ENCODE results near the gene BAD. TPM values are rescaled to one million over a fixed set of nuclear protein-coding genes. Genes with fewer than 3 reads are reported as not detected.
A peak's percentile ranks its signal among the peaks of the same experiment; 100 is the strongest.

Gene BAD
- total and polyA plus RNA-seq, 10 of the 15 experiments (the other 5 are each of a cell fraction or from before 2014, with no cell fraction given): 1.5 to 67.2 (median 39.6) TPM

DNA sequence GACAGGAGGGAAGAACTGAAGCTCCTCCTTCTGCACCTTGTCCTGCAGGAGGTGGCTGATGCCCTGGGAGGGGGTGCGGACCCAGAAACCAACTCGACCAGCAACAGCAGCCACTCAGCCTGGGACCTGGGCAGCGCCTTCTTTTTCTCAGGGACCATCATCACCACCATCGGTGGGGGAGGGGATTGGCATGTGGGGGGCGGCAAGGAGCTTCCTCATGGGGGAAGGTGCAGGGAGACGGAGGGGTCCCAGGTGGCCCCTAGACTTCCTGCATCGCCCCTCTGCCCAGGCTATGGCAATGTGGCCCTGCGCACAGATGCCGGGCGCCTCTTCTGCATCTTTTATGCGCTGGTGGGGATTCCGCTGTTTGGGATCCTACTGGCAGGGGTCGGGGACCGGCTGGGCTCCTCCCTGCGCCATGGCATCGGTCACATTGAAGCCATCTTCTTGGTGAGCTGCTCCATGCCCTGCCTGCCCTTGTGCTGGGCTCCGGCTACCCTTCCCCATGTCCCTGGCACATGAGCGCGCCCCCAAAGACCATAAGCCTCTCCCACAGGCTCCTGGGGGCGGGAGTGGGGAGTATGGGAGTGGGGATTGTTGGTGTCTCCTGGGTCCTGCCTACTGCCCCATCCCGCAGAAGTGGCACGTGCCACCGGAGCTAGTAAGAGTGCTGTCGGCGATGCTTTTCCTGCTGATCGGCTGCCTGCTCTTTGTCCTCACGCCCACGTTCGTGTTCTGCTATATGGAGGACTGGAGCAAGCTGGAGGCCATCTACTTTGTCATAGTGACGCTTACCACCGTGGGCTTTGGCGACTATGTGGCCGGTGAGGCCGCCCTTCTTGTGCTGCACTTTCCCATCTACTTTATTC, 12.6 kb upstream of the BAD start:
- Histone ChIP-seq H3K4me1 (ENCODE audit: control insufficient read depth, insufficient read depth, low read length) (peaks cover 10% of the 10 kb centered on the region), H3K27me3 (replicated peaks in 1 of 2; ENCODE audit: control insufficient read depth in 2 of 2, insufficient read depth in 2 of 2, low read length in 1 of 2) (peaks cover 20 to 37% of the 10 kb centered on the region in 2 experiments), H3K4me3 (no peak overlapping the region), H3K4me2 (ENCODE audit: control insufficient read depth, insufficient read depth) (no peak overlapping the region), H3K27ac (ENCODE audit: control insufficient read depth, insufficient read depth) (no peak overlapping the region), H3K9me3 (replicated peaks; ENCODE audit: control insufficient read depth, insufficient read depth, low read length) (no peaks in the 10 kb centered on the region), H2AFZ (ENCODE audit: control insufficient read depth, low read depth, low read length) (no peak overlapping the region), H4K20me1 (ENCODE audit: control insufficient read depth, insufficient read depth) (no peaks in the 10 kb centered on the region; the same call in 1 of the 2 replicates), H3K79me2 (ENCODE audit: control insufficient read depth, insufficient read depth, low read length) (no peaks in the 10 kb centered on the region), H3K36me3 (ENCODE audit: control insufficient read depth in 2 of 2, insufficient read depth in 2 of 2, low read length in 1 of 2) (no peaks in the 10 kb centered on the region), H3K9ac (ENCODE audit: control insufficient read depth, insufficient read depth, low read length) (no peak overlapping the region)
- POLR2A ChIA-PET: no interaction called here
- CTCF ChIA-PET: interaction anchor here (0.7 to 1.5 kb wide), 2 partner anchors 58 to 447 kb away, joined by 3 read pairs; partner anchors contain the start of gene RASGRP2
- DNase-seq (ENCODE audit: low read depth, low spot score): no peak
- RAD21 ChIA-PET (ENCODE audit: unreplicated experiment): no interaction called here
- BruUV-seq (replicated peaks): no TSS peak
- TF ChIP-seq BHLHE40 (IDR thresholded peaks at IDR 0.05; ENCODE audit: borderline replicate concordance in 1 of 2, low read depth in 2 of 2, low read length in 1 of 2) (peak in 1 of 2 experiments; percentile 14; a peak in 1 of 4 replicates), EGR1 (IDR thresholded peaks at IDR 0.05; ENCODE audit: borderline replicate concordance in 1 of 2, low read depth in 2 of 2, low read length in 2 of 2) (no peak), PAX5 (IDR thresholded peaks at IDR 0.05; ENCODE audit: borderline replicate concordance, low read depth, low read length) (no peak), HDAC2 (IDR thresholded peaks at IDR 0.05) (no peak), SMAD1 (IDR thresholded peaks at IDR 0.05; ENCODE audit: low read depth, partially characterized antibody) (no peak)
- no peak for FAIRE-seq
- SMC1A ChIA-PET (ENCODE audit: uncharacterized antibody, unreplicated experiment): no interaction called here
- WGBS (ENCODE audit: insufficient coverage, insufficient replicate concordance, low lambda C conversion rate, missing lambda C conversion rate): 18% methylated on average over 33 of the region's 34 CpGs
- intact Hi-C loops (cut with micrococcal nuclease; ENCODE audit: unreplicated experiment): no loop called here
- in situ Hi-C loops (cut with MboI): no loop called here
- no peak for ATAC-seq

GRCh38 chr11:64296236-64296635, 11.8 kb upstream of the BAD start:
- no peak overlapping the region for H3K4me2 ChIP-seq (ENCODE audit: control insufficient read depth, insufficient read depth)
- TF ChIP-seq SPI1 (IDR thresholded peaks at IDR 0.05; ENCODE audit: borderline replicate concordance, insufficient read depth, low read depth, low read length) (no peak), ASH2L (IDR thresholded peaks at IDR 0.05; ENCODE audit: borderline replicate concordance, low read depth) (no peak), ZNF592 (IDR thresholded peaks at IDR 0.05) (no peak), CBX5 (IDR thresholded peaks at IDR 0.05; ENCODE audit: low read depth) (no peak), SMARCA5 (IDR thresholded peaks at IDR 0.05) (no peak)

More at GRCh38 chr11:64296236-64296635, 11.8 kb upstream of the BAD start:
- intact Hi-C loops (cut with micrococcal nuclease; ENCODE audit: unreplicated experiment): no loop called here
- H2AFZ ChIP-seq (ENCODE audit: control insufficient read depth, low read depth, low read length): no peak overlapping the region
- ChIA-PET POLR2A (no interaction called here), SMC1A (ENCODE audit: uncharacterized antibody, unreplicated experiment) (no interaction called here), RAD21 (ENCODE audit: unreplicated experiment) (no interaction called here), CTCF (interaction anchor here (0.7 kb wide), 1 partner anchor 448 kb away, joined by 3 read pairs; the partner anchor contains the start of gene RASGRP2)
- FAIRE-seq (no peak), DNase-seq (ENCODE audit: low read depth, low spot score) (no peak), ATAC-seq (no peak)
- 0% methylated on average over 1 of the region's 1 CpG for WGBS (ENCODE audit: insufficient coverage, insufficient replicate concordance, low lambda C conversion rate, missing lambda C conversion rate)
- in situ Hi-C loops (cut with MboI): no loop called here
- no peaks in the 10 kb centered on the region; the same call in 1 of the 2 replicates for H4K20me1 ChIP-seq (ENCODE audit: control insufficient read depth, insufficient read depth)
- no peak overlapping the region for H3K4me3 ChIP-seq
- H3K27me3 ChIP-seq (replicated peaks in 1 of 2; ENCODE audit: control insufficient read depth in 2 of 2, insufficient read depth in 2 of 2, low read length in 1 of 2): peaks cover 20 to 37% of the 10 kb centered on the region in 2 experiments
- no peaks in the 10 kb centered on the region for H3K36me3 ChIP-seq (ENCODE audit: control insufficient read depth in 2 of 2, insufficient read depth in 2 of 2, low read length in 1 of 2)
- H3K27ac ChIP-seq (ENCODE audit: control insufficient read depth, insufficient read depth): no peak overlapping the region
- H3K79me2 ChIP-seq (ENCODE audit: control insufficient read depth, insufficient read depth, low read length): no peaks in the 10 kb centered on the region
- no peak overlapping the region for H3K9ac ChIP-seq (ENCODE audit: control insufficient read depth, insufficient read depth, low read length)
- peaks cover 10% of the 10 kb centered on the region for H3K4me1 ChIP-seq (ENCODE audit: control insufficient read depth, insufficient read depth, low read length)
- BruUV-seq (replicated peaks): no TSS peak
- no peaks in the 10 kb centered on the region for H3K9me3 ChIP-seq (replicated peaks; ENCODE audit: control insufficient read depth, insufficient read depth, low read length)
